Measurements from ENCODE around the gene TMBIM1.

TMBIM1 gene

GRCh38 chr2:218292048-218293014 lies at the start of gene TMBIM1:
TMBIM1 (minus strand) TSS chr2:218292503; CDS start chr2:218282141, 10,362 bp downstream.
- intact Hi-C loops (cut with micrococcal nuclease), result loop anchor here (2.0 to 5.0 kb wide), 2 partner anchors 75 to 102 kb away; no protein-coding TSS in a partner anchor
- Mint-ChIP-seq H3K9me3 (no peaks in the 10 kb centered on the region), H3K4me3 (peak within 1 kb of the TSS; percentile 77), H3K27ac (peak within 1 kb of the TSS; percentile 99), H3K27me3 (peaks cover 1% of the 10 kb centered on the region), H3K36me3 (ENCODE audit: low read depth) (peaks cover 39% of the 10 kb centered on the region), H3K4me1 (ENCODE audit: low read depth) (peaks cover 52% of the 10 kb centered on the region)

DNA sequence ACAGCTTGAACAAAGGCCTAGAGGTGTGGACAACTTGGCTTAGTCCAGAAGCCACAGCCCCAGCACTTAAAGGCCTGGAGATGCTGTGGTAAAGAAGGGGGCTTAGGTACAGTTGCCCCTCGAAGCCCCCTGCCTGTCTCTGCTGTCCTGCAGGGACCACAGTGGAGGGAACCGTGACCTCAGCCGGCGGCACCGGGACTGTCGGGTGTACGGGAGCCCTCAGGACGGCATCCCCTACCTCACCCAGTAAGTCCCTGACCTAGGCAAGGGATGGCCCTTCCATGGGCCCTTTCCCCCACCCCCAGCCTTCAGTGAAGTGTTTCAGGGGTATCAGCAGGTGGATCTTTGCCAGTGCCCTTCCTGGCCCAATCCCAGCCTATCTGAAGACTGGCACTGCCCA lies 49.1 kb upstream of the TMBIM1 start:
- intact Hi-C loops (cut with micrococcal nuclease), result no loop called here
- H3K27me3 Mint-ChIP-seq, result no peaks in the 10 kb centered on the region
- H3K4me3 Mint-ChIP-seq, result no peak overlapping the region
- no peak overlapping the region for H3K27ac Mint-ChIP-seq
- H3K36me3 Mint-ChIP-seq (ENCODE audit: low read depth), result peaks cover 61% of the 10 kb centered on the region
- no peaks in the 10 kb centered on the region for H3K9me3 Mint-ChIP-seq
- H3K4me1 Mint-ChIP-seq (ENCODE audit: low read depth), result no peaks in the 10 kb centered on the region

DNA sequence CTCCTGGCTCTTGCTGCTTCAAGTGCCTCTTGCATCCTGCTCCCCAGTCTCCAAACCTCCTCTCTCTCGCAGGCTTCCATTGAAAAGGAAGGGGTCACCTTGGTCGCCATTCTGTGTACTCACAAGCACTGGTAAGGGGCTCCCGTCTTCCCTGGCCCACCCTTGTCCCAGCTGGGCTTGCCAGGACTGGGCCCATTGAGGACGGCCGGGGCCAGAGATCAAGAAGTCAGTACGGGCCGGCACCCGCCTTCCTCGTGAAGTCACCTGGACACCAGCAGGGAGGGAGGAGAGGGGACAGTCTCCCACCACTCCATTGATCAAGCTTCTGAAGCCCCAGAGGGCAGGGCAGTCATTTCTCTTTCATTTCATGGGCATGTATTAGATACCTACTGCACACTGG lies 48.4 kb upstream of the TMBIM1 start:
- intact Hi-C loops (cut with micrococcal nuclease), result no loop called here
- Mint-ChIP-seq H3K4me3 (no peak overlapping the region), H3K27me3 (no peaks in the 10 kb centered on the region), H3K4me1 (ENCODE audit: low read depth) (no peaks in the 10 kb centered on the region), H3K9me3 (no peaks in the 10 kb centered on the region), H3K36me3 (ENCODE audit: low read depth) (peaks cover 54% of the 10 kb centered on the region), H3K27ac (no peak overlapping the region)

GRCh38 chr2:218334531-218334930 lies 42.2 kb upstream of the TMBIM1 start:
- Mint-ChIP-seq H3K4me3 (no peak overlapping the region), H3K36me3 (ENCODE audit: low read depth) (peaks cover 8% of the 10 kb centered on the region), H3K4me1 (ENCODE audit: low read depth) (peaks cover 50% of the 10 kb centered on the region), H3K27ac (peak overlapping the region; percentile 97), H3K9me3 (no peaks in the 10 kb centered on the region), H3K27me3 (no peaks in the 10 kb centered on the region)
- intact Hi-C loops (cut with micrococcal nuclease), result no loop called here

- Mint-ChIP-seq H3K36me3 (ENCODE audit: low read depth) (no peaks in the 10 kb centered on the region), H3K9me3 (no peaks in the 10 kb centered on the region), H3K4me1 (ENCODE audit: low read depth) (peaks cover 64% of the 10 kb centered on the region), H3K4me3 (peak overlapping the region; percentile 78), H3K27ac (peak overlapping the region; percentile 97), H3K27me3 (no peaks in the 10 kb centered on the region)
- intact Hi-C loops (cut with micrococcal nuclease), result no loop called here
Observed at GRCh38 chr2:218332920-218333645, 40.8 kb upstream of the TMBIM1 start.

DNA sequence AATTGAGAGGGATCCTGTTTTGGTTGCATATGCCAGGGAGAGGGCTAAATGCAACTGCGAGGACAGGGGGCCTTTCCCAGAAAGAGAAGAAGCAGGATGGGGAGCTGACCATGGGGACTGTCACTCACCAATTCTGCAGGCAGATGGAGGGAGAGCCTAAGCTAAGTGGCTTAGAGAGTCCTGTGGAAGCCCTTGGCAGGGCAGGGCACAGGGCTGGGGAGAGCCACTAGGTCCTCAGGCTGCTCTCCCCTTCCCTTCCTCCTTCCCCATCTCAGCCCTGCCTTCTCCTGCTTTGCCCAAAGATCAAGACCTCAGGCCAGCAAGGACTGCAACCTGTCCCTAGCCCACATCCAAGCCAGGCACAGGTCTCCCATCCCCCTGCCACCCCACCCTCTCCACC lies 40.0 kb upstream of the TMBIM1 start:
- peak overlapping the region; percentile 78 for H3K4me3 Mint-ChIP-seq
- peak overlapping the region; percentile 97 for H3K27ac Mint-ChIP-seq
- no peaks in the 10 kb centered on the region for H3K36me3 Mint-ChIP-seq (ENCODE audit: low read depth)
- peaks cover 72% of the 10 kb centered on the region for H3K4me1 Mint-ChIP-seq (ENCODE audit: low read depth)
- intact Hi-C loops (cut with micrococcal nuclease), result no loop called here
- H3K27me3 Mint-ChIP-seq, result no peaks in the 10 kb centered on the region
- no peaks in the 10 kb centered on the region for H3K9me3 Mint-ChIP-seq

GRCh38 chr2:218331745-218332144 lies 39.4 kb upstream of the TMBIM1 start:
- peak overlapping the region; percentile 97 for H3K27ac Mint-ChIP-seq
- peak overlapping the region; percentile 78 for H3K4me3 Mint-ChIP-seq
- no peaks in the 10 kb centered on the region for H3K9me3 Mint-ChIP-seq
- H3K27me3 Mint-ChIP-seq, result no peaks in the 10 kb centered on the region
- peaks cover 77% of the 10 kb centered on the region for H3K4me1 Mint-ChIP-seq (ENCODE audit: low read depth)
- intact Hi-C loops (cut with micrococcal nuclease), result no loop called here
- no peaks in the 10 kb centered on the region for H3K36me3 Mint-ChIP-seq (ENCODE audit: low read depth)

- H3K9me3 Mint-ChIP-seq, result no peaks in the 10 kb centered on the region
- no peaks in the 10 kb centered on the region for H3K36me3 Mint-ChIP-seq (ENCODE audit: low read depth)
- peaks cover 85% of the 10 kb centered on the region for H3K4me1 Mint-ChIP-seq (ENCODE audit: low read depth)
- intact Hi-C loops (cut with micrococcal nuclease), result no loop called here
- no peaks in the 10 kb centered on the region for H3K27me3 Mint-ChIP-seq
- H3K27ac Mint-ChIP-seq, result peak overlapping the region; percentile 97
- peak overlapping the region; percentile 55 for H3K4me3 Mint-ChIP-seq
Observed at GRCh38 chr2:218329826-218330593, 37.7 kb upstream of the TMBIM1 start.

DNA sequence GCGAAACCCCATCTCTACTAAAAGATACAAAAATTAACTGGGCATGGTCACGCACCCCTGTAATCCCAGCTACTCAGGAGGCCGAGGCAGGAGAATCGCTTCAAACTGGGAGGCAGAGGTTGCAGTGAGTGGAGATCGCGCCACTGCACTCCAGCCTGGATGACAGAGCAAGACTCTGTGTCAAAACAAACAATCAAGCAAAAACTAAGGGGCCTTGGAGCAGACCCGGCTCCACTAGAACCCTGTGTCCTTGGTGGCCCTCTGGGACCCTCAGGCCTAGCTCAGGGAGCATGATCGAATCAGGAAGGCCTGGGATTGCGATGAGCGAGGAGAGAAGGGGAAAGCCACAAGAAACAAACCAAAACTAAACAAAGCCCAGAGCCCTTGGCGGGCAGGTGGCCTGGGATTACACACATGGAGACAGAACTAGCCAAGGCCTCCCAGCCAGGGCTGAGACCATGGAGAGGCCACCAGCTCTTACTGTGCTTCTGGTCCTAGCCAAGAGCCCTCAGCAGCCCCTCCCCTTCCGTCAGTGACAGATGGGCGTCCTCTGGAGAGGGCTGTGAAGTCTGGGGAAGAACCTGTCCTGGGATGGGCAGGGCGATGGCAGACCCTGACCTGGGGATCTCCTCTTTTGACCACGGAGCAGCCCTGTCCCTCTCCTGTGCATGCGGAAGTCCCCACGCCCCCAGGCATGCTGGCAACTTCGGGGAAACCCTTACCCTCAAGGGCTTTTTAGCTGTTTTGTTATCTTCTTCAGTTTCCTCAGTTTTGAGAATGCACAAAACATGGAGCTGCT lies 36.9 kb upstream of the TMBIM1 start:
- intact Hi-C loops (cut with micrococcal nuclease), result no loop called here
- no peaks in the 10 kb centered on the region for H3K36me3 Mint-ChIP-seq (ENCODE audit: low read depth)
- H3K9me3 Mint-ChIP-seq, result no peaks in the 10 kb centered on the region
- H3K4me3 Mint-ChIP-seq, result peak overlapping the region; percentile 55
- H3K4me1 Mint-ChIP-seq (ENCODE audit: low read depth), result peaks cover 87% of the 10 kb centered on the region
- H3K27me3 Mint-ChIP-seq, result no peaks in the 10 kb centered on the region
- H3K27ac Mint-ChIP-seq, result peak overlapping the region; percentile 97

DNA sequence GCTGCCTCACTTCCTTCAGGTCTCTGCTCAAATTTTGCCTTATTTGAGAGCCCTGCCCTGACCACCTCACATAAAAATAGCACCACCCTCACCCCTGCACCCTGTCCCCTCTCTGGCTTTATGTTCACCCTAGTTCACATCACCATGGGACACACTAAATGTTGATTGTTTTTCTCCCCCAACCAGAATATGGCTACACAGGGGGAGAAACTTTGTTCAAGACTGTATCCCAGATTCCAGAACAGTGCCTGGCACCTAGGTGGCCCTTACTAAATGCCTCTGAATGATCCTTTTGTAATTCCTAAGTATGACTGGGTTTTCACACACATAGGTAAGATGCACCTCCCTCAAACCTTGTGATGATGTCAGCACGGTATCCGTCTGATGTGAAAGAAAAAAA lies 36.0 kb upstream of the TMBIM1 start:
- peaks cover 89% of the 10 kb centered on the region for H3K4me1 Mint-ChIP-seq (ENCODE audit: low read depth)
- H3K36me3 Mint-ChIP-seq (ENCODE audit: low read depth), result peaks cover 8% of the 10 kb centered on the region
- intact Hi-C loops (cut with micrococcal nuclease), result no loop called here
- peak overlapping the region; percentile 97 for H3K27ac Mint-ChIP-seq
- H3K9me3 Mint-ChIP-seq, result no peaks in the 10 kb centered on the region
- no peak overlapping the region for H3K4me3 Mint-ChIP-seq
- no peaks in the 10 kb centered on the region for H3K27me3 Mint-ChIP-seq

DNA sequence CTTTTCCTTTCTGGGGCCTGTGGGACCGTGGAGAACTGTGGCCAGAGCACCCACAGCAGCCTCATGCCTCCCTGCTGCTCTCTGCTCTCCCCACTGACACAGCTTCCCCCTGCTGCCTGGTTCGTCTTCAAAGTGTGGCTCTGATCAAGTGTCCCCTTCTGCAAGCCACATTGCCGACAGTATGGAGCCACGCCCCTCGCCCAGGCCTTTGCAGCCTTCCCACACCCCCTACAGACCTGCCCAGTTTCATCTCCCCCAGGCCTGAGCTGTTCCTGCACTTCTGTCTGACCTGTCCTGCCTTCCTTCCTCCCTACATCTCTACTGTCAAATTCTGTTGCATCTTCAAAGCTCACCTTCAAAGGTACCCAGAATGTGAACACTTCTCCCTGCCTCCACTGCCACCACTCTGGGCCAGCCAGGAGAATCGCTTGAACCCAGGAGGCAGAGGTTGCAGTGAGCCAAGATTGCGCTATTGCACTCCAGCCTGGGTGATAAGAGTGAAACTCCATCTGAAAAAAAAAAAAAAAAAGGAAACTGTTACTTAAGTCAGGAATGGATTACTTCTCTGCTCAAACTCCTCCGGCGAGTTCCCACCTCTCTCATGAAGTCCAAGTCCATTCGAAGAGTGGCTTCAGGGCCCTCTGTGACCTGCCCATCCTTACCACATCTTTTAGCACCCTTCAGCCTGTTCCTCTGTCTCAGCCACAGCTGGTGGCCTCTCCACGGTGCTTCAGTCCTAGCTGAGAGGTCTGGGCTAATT lies 35.3 kb upstream of the TMBIM1 start:
- peaks cover 85% of the 10 kb centered on the region for H3K4me1 Mint-ChIP-seq (ENCODE audit: low read depth)
- no peaks in the 10 kb centered on the region for H3K27me3 Mint-ChIP-seq
- peak overlapping the region; percentile 97 for H3K27ac Mint-ChIP-seq
- H3K9me3 Mint-ChIP-seq, result no peaks in the 10 kb centered on the region
- H3K4me3 Mint-ChIP-seq, result peak overlapping the region; percentile 44
- intact Hi-C loops (cut with micrococcal nuclease), result no loop called here
- peaks cover 10% of the 10 kb centered on the region for H3K36me3 Mint-ChIP-seq (ENCODE audit: low read depth)

DNA sequence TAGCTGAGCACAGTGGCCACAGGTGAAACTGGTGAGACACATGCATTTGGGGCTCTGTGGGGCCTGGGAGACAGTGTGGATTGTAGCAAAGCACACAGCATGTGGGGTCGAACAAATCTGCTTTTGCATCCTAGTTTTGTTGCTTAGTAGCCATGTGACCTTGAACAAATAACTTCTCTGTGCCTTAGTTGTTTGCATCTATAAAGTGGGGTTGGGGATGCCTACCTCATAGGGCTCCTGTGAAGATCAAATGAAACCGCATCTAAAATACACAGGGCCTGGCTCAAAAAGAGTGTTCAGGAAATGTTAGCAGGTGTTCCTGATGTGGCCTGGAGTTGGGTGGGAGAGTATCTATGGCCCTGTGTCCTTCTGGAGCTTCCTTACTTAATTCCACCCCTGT lies 34.0 kb upstream of the TMBIM1 start:
- Mint-ChIP-seq H3K4me1 (ENCODE audit: low read depth) (peaks cover 86% of the 10 kb centered on the region), H3K4me3 (no peak overlapping the region), H3K9me3 (no peaks in the 10 kb centered on the region), H3K27ac (no peak overlapping the region), H3K27me3 (no peaks in the 10 kb centered on the region), H3K36me3 (ENCODE audit: low read depth) (peaks cover 10% of the 10 kb centered on the region)
- intact Hi-C loops (cut with micrococcal nuclease), result no loop called here
